ENCODE data around the gene TMEM18. TPM values are rescaled to one million over a fixed set of nuclear protein-coding genes. Genes with fewer than 3 reads are reported as not detected.

The TMEM18 gene
- total RNA-seq, 1 experiment from 2014 or later, result 30.7 TPM

DNA sequence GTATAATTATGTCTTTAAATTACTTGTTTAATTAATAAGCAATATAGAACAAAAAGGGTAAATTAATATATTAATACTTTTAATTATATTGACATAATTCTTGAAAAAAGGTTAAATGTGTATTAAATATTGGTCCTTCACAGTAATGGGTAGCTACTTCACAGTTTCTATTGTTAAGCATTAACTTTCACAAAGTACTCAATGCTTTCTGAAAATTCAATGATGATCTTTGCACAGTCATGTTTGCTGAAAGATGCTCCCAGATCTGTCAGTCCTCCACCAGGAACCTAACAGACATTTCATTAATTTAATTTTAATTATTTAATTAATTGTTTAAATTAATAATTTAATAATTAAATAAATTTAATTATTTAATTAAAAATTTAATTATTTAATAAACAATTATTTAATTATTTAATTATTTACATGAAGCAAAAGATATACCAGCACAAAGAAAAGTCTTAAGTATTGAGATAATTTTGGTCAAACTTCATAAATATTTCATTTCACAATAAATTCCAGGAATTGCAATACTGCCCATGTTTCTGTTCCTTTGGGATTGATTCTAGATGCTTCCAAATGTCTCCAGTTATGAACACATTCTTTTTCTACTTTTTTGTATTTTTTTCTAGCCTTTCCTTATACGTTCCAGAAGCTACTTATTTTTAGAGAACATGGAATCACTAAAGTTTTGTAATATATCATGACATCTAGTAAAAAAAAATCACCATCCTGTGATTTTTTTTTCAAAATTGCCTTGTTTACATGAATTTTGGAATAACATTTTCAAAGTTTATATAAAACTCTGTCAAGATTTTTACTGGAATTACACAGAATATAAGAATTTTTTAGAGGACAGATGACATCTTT lies 46.5 kb downstream of the TMEM18 start:
- no peak overlapping the region for H3K18ac ChIP-seq (ENCODE audit: insufficient read length, low read depth, low read length)

More for the DNA sequence above, 46.5 kb downstream of the TMEM18 start:
- no peak for DNase-seq
- H2AK5ac ChIP-seq (ENCODE audit: insufficient read length, low read length), result no peak overlapping the region
- H3K79me1 ChIP-seq (ENCODE audit: insufficient read depth, low read depth, low read length, poor library complexity, severe bottlenecking), result no peaks in the 10 kb centered on the region
- no peak overlapping the region for H3T11ph ChIP-seq (ENCODE audit: low read length)
- no peaks in the 10 kb centered on the region for H3K9me3 ChIP-seq (ENCODE audit: control insufficient read depth, low read depth, low read length)
- H3K27me3 ChIP-seq (ENCODE audit: insufficient read depth, low read length), result no peaks in the 10 kb centered on the region
- H3K4me2 ChIP-seq (ENCODE audit: insufficient read depth, insufficient read length, low read length), result no peak overlapping the region
- no peak overlapping the region for H4K8ac ChIP-seq (replicated peaks; ENCODE audit: insufficient read length, low read depth, low read length)
- H4K20me1 ChIP-seq (ENCODE audit: control insufficient read depth, insufficient read depth, insufficient read length), result no peaks in the 10 kb centered on the region
- H3K36me3 Mint-ChIP-seq (ENCODE audit: insufficient read depth in 1 of 3, low read depth in 3 of 3), result peaks cover 0 to 1% (median 0%) of the 10 kb centered on the region in 3 experiments; a peak in 1 of 7 replicates
- H3K9me3 Mint-ChIP-seq, result peaks cover under 1 to 5% of the 10 kb centered on the region in 2 experiments; a peak in 4 of 5 replicates
- no peak overlapping the region for H4K5ac ChIP-seq (ENCODE audit: insufficient read length, low read depth, low read length)
- no peaks in the 10 kb centered on the region for H3K23me2 ChIP-seq (ENCODE audit: insufficient read length, low read depth, low read length, poor library complexity, severe bottlenecking)
- H3K56ac ChIP-seq (ENCODE audit: insufficient read length, low read depth, low read length), result no peak overlapping the region
- no peak overlapping the region for H3K4ac ChIP-seq (ENCODE audit: low read depth, low read length)
- H3K4me1 ChIP-seq (ENCODE audit: insufficient read depth, low read length), result no peaks in the 10 kb centered on the region
- no peak overlapping the region for H3K23ac ChIP-seq (ENCODE audit: insufficient read length, low read depth, low read length)
- TF ChIP-seq, protein P1, sequence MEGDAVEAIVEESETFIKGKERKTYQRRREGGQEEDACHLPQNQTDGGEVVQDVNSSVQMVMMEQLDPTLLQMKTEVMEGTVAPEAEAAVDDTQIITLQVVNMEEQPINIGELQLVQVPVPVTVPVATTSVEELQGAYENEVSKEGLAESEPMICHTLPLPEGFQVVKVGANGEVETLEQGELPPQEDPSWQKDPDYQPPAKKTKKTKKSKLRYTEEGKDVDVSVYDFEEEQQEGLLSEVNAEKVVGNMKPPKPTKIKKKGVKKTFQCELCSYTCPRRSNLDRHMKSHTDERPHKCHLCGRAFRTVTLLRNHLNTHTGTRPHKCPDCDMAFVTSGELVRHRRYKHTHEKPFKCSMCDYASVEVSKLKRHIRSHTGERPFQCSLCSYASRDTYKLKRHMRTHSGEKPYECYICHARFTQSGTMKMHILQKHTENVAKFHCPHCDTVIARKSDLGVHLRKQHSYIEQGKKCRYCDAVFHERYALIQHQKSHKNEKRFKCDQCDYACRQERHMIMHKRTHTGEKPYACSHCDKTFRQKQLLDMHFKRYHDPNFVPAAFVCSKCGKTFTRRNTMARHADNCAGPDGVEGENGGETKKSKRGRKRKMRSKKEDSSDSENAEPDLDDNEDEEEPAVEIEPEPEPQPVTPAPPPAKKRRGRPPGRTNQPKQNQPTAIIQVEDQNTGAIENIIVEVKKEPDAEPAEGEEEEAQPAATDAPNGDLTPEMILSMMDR (conservative IDR thresholded peaks at IDR 0.05), result no peak
- no peak overlapping the region for H2BK12ac ChIP-seq (ENCODE audit: insufficient read length, low read depth, low read length)
- no peak overlapping the region for H3K14ac ChIP-seq (ENCODE audit: insufficient read depth, low read length)
- H4K91ac ChIP-seq (ENCODE audit: insufficient read length, low read depth, low read length), result no peak overlapping the region
- no peak overlapping the region for H2BK15ac ChIP-seq (ENCODE audit: low read depth, low read length)
- no peak overlapping the region for H3K27ac Mint-ChIP-seq
- peaks cover 13 to 18% of the 10 kb centered on the region in 2 experiments for H3K4me1 Mint-ChIP-seq
- no peak overlapping the region for H2BK5ac ChIP-seq (ENCODE audit: insufficient read length, low read length)
- no peaks in the 10 kb centered on the region for H3K79me2 ChIP-seq (ENCODE audit: insufficient read depth, low read length)
- no CpG with 5 or more reads among the region's 1 CpG for WGBS (ENCODE audit: extremely low coverage, insufficient read length, low lambda C conversion rate)
- no peak overlapping the region for H3K9ac ChIP-seq (ENCODE audit: extremely low read depth, insufficient read length, low read length)
- no peak overlapping the region for H2AFZ ChIP-seq (ENCODE audit: low read length)
- H3K27ac ChIP-seq (ENCODE audit: insufficient read length, low read depth, low read length), result no peak overlapping the region
- peaks cover 7% of the 10 kb centered on the region for H3K27me3 Mint-ChIP-seq (ENCODE audit: low read depth)
- H2BK120ac ChIP-seq (ENCODE audit: low read depth, low read length, poor library complexity, severe bottlenecking), result no peak overlapping the region
- H2BK20ac ChIP-seq (ENCODE audit: low read depth, low read length, poor library complexity, severe bottlenecking), result no peak overlapping the region
- H3K4me3 Mint-ChIP-seq, result no peak overlapping the region
